HL-60/S4 (cell line): Measurements from ENCODE around the gene KIF1A.

Experiments used
- in situ Hi-C: fragments of 300-500 bp; cut with MboI; formaldehyde crosslinking; loops from 2 replicates; pipeline ENCODE4 v1.14.3; 2022; ENCODE audit warnings: low sequenced_read_pairs

The KIF1A gene

DNA sequence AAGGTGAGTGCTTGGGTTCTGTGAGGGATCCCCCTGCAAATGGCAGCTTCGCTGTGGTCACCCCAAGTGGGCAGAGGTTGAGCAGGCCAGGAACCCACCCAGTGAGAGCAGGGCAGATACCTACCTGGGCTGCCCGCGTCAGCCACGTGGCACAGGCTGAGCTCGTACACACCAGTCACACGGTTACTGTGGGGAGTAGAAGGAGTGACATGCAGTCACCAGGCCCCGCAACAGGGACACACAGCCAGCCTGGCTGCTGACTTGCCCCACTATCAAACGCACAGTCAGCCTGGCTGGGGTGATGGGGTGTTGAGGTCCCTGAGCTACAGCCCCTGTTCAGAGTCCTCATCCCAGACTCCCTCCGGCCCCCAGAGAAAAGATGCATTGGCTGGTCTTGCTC is 96.2 kb downstream of the KIF1A start:
- in situ Hi-C loops: no loop called here

DNA sequence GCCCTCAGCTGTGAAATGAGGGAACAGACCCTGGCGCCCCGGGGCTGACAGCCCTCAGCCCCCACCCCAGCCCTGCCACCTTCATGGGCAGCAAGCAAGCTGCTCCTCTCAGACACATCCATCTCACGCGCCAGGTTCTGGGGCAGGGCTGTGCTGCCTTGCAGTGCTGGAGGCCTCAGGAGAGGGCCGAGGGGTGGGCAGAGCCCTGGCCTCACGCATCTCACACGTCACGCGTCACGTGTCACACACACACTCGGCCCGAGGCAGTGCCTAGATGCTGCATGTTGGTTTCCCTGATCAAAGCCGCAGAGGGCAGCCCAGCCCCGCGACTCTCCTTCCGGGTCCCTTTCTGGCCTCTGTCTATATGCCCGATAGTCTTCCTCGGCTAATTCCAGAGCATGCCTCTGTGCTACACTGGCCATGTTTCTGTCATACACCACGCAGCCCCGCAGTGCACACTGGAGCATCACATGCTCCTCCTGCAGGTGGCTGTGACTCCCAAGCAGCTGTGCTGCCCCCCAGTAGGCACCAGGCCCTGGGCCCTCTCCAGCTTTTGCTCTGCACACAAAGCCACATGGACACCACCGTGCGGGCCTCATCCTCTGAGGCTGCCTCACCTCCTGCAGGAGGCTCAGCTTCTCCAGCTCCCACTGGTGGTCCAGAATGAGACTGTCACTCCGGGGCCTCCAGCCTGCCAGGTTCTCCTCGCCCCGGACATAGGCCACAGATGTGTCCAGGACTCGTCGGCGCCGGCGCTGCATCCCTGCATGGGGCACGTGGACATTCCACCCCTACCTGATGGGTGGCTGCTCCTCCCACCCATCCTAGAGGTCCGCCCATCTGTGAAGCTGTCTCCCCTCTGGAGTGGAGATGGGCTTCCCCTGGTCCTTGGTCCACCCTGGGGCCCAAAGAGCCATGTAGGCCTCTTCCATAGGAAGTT is 97.0 kb downstream of the KIF1A start:
- in situ Hi-C loops: no loop called here

DNA sequence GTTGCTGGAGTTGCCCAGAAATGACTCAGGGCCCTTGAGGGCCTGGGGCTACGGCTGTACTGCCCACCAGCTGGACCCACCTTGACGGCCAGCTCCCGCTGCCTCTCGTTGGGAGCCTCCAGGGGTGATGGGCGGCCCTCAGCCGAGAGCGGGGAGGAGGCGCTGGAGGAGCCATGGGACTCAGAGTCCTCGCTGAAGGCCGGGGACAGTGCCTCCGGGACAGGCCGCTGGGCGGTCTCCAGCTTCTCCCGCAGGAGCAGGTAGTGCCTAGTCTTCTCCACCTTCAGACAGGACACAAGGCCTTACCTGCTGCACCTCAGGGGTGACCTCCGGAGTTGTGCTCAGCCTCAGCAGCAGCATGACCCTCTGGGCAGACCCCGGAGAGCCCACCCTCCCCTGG is 97.6 kb downstream of the KIF1A start:
- in situ Hi-C loops: no loop called here

DNA sequence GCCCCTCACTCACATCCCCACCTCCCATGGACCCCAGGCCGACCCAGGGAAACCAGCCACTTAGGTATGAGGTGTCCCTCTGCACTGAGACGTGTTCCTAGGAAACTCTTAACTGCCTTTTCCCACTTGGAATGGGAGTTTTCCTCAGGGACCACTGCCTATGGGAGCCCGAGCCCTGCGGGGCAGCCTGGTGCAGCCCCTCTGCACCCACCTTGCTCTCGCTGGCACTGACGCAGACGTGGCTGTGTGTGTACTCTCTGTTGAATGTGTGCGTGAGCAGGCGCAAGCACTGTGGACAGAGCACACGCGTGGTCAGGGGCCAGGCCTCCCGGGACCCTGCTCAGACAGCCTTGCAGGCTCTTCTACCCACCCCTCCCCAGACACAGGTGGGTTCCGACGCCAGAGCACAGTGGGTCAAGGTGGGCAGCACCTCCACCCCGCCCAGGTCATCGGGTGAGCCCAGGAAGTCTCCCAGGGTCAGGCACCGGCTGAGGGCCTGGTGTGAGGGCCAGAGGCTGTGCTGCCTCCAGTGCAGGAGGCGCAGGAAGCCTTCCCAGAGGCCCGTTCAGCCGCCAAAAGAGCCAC is 98.3 kb downstream of the KIF1A start:
- in situ Hi-C loops: no loop called here

DNA sequence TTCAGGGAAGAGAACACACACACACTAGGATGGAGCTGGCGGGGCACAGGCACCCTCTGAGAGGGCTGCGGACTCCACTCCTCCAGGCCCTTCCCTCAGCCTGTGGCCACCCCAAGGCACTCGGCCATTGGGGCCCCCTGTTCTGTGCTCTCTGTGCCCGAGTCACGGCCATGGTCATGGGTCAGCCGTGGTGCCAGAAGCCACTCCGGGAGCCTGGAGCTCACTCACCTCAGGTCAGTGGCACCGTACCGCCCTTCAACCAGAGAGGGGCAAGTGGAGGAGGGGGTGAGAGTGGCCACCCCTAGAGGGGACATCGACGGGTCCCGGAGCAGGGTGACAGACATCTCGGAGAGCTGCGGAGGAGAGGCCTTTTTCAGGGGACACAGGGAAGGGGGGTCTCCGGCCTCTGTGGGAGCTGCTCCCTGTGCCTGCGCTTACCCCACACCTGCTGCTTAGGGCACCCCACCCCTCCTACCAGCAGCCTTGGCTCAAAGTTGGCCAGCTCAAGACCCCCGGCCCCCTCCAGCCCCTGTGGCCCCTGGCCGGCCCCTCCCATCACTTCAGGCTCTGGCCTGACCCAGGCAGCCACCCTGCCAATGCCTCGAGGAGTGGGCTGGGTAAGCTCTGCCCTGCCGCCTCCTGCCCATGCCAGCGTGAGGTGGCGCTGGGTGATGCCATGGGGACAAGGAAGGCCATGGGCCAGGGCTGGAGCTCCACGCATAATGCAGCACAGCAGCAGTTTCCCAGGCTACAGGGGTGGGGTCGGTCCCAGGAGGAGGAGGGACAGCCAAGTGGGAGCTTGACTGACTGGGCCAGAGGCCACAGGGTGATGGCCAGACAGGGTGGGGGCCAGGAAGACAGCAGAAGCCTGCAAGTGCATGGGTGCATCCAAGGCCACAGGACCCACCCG is 99.1 kb downstream of the KIF1A start:
- in situ Hi-C loops: no loop called here

GRCh38 chr2:240719676-240720545 is 100.1 kb downstream of the KIF1A start:
- in situ Hi-C loops: no loop called here

GRCh38 chr2:240718896-240719490 is 101.0 kb downstream of the KIF1A start:
- in situ Hi-C loops: no loop called here

GRCh38 chr2:240717681-240718581 is 102.1 kb downstream of the KIF1A start:
- in situ Hi-C loops: no loop called here

DNA sequence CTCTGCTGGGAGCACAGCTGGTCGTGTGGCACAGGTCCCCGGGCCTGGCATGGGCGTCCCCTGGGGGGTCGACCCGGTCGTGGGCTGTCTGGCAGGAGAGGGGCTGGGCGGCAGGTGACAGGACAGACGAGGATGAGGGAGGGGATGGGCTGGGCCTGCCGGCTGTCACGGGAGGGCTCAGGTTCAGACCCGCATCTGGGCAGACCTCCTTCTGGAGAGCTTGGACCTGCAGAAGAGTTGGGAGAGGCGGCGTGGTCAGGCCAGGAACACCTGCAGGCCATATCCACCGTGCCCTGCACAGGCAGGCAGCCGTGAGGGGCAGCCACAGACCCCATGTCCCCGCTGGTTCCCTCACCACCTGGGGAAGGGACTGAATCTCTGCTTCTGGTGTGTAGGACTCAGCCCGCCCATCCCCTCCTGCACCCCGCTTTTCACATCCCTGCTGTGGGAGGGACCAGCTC is 102.8 kb downstream of the KIF1A start:
- in situ Hi-C loops: no loop called here

DNA sequence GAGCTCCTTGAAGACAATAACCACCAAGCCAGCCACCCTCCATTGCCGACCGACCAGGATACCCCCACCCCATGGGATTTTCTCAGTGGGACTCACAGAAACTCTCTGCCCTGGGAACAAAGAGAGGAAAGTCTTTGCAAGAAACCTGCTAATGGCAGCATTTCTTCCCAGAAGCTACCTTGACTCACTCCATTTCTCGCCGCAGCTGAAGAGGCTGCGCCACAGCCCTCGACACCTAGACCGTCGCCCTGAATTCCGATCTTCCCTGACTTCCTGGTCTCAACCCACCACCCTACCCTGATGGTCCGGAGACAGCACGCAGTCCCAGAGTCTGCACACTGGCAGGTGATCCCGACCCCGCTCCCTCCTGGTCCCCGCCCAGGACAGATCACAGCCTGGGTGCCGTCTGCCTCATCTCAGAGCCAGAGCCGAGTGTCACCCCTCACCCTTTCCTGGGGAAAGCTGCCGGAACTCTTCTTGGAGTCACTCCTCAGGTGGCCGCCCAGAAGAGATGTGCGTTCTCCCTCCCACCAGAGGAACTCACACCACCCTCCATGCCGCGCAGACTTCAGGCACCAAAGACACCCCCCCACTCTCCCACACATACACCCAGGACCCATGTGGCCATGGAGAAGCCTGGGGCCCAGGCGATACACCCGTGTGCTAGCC is 103.8 kb downstream of the KIF1A start:
- in situ Hi-C loops: no loop called here

DNA sequence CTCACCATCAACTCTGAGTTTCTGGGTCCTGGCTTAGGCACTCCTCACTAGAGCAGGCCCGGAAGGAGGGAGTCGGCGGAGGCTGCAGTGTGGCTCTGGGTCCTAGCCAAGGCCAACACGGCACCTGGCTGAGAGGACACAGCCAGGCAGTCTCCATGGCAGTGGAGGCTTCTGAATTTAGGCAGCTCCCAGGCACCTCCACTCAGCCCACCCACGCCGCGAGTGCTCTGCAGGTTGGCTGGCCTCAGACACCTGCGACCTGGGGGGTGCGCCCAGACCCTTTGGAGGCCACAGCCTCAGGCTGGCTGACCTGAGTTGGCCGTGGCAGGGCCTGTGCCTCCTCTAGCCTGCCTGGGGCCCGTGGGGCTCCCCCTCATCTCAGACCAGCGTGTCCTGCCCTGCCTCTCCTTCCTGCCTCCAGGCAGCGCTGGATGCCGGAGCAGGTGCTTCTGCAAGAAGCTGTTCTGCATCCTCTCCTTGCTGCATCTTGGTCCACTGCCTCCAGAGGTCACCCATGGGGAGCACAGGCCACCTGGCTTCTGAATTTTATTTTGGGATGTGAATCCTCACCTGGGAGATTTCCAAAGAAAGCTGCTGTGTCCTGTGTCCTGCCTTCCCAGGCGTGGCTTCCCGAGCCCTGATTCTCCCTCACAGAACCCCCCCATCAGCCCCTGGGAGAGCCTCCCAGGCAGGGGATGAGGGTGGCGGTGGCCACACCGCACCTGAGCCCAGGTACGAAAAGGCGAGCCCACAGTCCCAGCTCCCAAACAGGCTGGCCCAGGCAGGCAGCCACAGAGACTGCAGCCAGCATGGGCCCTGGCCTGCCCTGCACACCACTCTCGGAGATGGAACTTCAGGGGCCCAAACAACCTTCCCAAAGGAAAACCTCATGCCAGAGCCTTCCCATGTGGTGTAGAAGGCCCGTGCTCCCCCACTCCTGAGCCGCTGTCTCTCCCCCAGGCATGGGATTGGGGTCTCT is 105.0 kb downstream of the KIF1A start:
- in situ Hi-C loops: no loop called here

DNA sequence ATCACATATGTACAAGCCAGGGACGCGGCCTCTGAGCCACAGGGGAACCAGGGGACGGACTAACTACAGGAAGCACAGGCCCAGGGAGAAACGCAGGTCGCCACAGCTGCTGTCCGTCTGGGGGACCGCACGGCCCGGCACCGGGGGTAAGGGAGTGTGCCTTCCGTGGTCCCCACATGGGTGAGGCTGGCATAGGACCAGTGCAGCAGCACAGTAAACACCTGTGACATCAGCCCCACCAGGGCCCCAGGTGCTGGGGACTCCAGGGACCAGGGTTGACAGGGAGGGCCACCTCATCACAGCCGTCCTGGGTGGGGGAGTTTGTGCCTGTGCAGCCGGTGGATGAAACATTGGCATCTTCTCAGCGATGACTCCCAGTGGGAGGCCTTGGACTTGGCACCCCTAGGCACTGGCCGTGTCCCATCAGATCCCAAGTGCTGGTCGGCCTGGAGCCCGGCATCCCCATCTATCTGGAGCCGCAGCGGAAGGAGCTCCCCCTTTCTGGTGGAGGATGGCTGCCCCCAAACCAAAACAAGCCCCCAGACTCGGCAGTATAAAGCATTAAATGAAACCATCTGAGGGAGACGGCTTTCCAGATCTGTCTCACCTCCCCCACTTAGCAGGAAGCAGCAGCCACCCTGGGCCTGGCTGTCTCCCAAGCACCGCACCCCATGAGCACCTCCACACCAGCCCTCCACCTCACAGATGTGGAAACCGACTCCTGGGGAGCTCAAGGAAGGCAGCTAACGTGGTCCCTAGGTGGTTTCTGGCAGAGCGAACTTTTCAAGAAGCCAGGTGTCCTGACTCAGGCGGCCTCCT is 105.9 kb downstream of the KIF1A start:
- in situ Hi-C loops: no loop called here

DNA sequence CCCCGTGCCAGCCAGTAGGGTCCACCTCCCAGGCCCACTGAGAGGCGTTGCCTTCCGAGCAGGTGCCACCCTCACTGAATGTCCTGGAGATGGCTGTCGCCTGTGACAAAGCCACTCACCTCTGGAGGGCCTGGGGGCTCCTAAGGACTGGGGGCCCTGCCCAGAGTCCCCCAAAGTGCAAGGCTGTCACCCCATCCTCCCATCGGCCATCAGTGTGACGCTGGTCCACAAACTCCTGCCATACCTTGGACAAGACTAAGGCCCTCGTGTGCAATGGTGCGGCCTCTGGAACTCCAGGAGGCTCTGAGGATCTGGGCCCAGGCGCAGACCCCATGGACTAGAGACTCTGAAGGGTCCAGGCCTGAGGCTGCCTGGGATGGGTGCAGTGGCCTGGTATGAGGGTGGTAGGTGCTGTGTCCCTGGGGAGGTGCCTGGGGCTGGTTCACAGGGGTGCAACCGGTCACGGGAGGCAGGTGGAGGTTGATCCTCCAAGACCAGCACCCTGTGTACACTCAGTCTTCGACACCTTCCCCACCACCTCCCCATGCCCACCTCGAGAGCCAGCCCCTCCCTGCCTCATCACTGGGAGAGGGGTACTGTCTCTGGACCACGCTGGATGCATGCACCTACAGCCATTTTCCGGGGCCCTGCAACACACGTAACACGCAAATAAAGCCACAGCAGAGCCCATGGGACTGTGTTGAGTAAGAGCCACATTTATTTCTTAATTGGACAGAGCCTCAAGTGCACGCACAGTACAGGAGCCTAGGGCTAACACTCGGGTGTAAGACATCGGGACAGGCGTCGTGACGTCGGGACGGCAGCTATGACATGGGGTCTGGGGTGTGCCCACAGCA is 106.7 kb downstream of the KIF1A start:
- in situ Hi-C loops: no loop called here

DNA sequence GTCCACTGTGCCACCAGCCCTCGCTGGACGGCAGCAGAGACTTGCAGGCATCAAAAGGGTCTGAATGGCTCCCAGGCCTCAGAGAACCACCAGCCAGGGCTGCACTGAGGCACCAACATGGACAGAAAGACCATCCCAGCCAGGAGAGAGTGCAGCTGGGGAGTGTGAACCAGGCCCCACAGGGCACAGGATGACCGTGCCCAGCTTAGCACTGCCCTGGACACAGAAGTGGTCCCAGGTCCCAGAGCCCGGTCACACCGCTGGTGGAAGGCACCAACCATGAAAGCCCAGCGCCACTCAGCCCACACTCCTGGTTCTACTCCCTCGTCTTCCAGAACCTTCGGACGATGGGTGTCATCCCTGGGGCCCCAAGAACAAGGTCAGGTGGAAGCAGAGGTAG is 107.9 kb downstream of the KIF1A start:
- in situ Hi-C loops: no loop called here

DNA sequence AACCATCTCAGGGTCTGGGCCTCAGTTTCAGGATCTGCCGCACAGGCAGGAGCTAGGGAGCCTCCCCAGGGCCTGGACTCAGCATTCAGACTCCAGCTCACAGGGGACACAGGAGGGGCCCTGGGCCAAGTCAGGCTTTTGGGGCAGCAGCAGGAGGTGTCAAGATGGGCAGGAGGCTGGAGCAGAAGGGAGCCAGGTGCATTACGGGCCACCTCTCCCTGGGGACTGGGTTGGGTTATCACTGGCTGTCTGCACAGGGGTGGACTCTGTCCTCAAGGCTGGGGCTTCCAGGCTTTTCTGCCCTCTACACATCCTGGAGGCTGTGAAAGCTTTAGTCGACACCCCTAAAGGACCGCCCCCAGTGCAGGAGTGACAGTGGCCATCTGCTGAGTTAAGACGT is 108.3 kb downstream of the KIF1A start:
- in situ Hi-C loops: no loop called here
